Stimulated activated CD4-positive, alpha-beta T cell treated with anti-CD3 and anti-CD28 coated beads, Interleukin-12 subunit alpha, Interleukin-12 subunit beta, amount 100 ng/mL, for 24 hours (primary cell): Measurements from ENCODE around the gene KBTBD4.
"Not testable (repeated sequence)": the region's sequence is repeated elsewhere in the genome, so short reads cannot be mapped to it uniquely, and the experiment has no call there.

Source experiments
- DNase-seq, 2 experiments: peaks; one replicate each; pipeline ENCODE4 v3.0.0-alpha.2; 2020; ENCODE audit warnings: low read depth in 2 of 2

Gene KBTBD4

GRCh38 chr11:47526032-47526431 lies 52.7 kb downstream of the KBTBD4 start:
- not testable (repeated sequence) for DNase-seq

GRCh38 chr11:47524291-47524874 lies 54.4 kb downstream of the KBTBD4 start:
- DNase-seq: no peak

- DNase-seq: no peak
These were observed 55.1 kb downstream of the KBTBD4 start for GRCh38 chr11:47523490-47524225.
